ENCODE measurements around the gene RPS8. TPM values are rescaled to one million over a fixed set of nuclear protein-coding genes. Genes with fewer than 3 reads are reported as not detected.
"Not testable (repeated sequence)": the region's sequence is repeated elsewhere in the genome, so short reads cannot be mapped to it uniquely, and the experiment has no call there.

Gene RPS8
- total RNA-seq (1,000 to 10,000 TPM; 2,208 to 2,330 TPM), polyA plus RNA-seq (1,000 to 10,000 TPM; 1,336 to 1,571 (median 1,431) TPM), total RNA-seq (1,919 to 2,580 (median 2,285) reads per million in 6 experiments)

DNA sequence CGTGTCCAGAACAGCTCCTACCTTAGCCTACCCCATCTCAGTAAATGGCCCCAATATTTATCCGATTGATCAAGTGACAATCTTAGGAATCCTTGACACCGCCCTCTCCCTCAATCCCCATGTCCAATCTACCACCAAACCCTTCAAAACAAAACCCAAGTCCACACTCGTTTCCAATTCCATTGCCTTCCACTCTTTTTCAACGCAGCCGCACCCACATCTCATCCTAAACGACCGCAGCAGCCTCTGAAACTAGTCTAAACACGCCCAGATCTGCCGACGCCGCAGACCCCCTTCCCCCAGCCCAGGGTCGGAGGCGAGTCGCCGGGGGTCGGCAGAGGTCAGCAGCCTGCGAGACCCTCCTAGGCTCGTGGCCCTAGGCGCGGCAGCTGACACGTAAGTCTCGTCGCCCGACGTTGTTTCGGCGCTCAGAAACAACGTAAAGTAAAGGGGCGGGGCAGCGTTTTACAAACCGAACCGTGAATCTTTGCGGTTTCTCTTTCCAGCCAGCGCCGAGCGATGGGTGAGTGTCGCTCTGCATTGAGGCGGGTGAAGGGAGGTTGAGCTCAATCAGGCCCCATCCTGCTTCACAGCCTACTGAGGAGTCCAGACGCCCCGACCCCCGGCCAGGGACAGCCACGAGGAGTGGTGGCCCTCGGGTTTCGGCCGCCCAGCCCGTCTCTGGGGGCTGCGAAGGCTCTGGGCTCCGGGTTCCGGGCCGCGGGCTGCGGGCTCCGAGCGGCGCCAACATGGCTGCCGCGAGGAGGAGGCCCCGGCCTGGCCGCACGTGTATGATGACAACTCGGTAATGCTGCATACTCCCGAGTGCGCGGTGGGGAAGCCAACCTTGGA, at the start of gene RPS8:
Gene RPS8 (plus strand): TSS at position 463 of the 852 bp plus-strand sequence. CDS start 57 bp downstream, at position 520.
- no peaks in the 10 kb centered on the region for H3K9me3 Mint-ChIP-seq
- ATAC-seq (peak; percentile 82 to 83), DNase-seq (peak; percentile 67 to 95 (median 87))
- H3K36me3 Mint-ChIP-seq = peaks cover 0 to 44% (median 9%) of the 10 kb centered on the region in 3 donors
- H3K4me3 Mint-ChIP-seq = peak within 1 kb of the TSS; percentile 84 to 100 (median 93)
- H3K27me3 Mint-ChIP-seq = no peaks in the 10 kb centered on the region
- peaks cover 23 to 42% (median 34%) of the 10 kb centered on the region in 4 donors for H3K4me1 Mint-ChIP-seq
- H3K27ac Mint-ChIP-seq = peak within 1 kb of the TSS; percentile 92 to 99 (median 96)
- POLR2A ChIA-PET = interaction anchor here (0.5 to 5.3 kb wide), 38 partner anchors 9 to 1385 kb away, joined by 3 to 109 read pairs (median 5); partner anchors contain the start of genes ARMH1, BEST4, BTBD19 and CCDC163

DNA sequence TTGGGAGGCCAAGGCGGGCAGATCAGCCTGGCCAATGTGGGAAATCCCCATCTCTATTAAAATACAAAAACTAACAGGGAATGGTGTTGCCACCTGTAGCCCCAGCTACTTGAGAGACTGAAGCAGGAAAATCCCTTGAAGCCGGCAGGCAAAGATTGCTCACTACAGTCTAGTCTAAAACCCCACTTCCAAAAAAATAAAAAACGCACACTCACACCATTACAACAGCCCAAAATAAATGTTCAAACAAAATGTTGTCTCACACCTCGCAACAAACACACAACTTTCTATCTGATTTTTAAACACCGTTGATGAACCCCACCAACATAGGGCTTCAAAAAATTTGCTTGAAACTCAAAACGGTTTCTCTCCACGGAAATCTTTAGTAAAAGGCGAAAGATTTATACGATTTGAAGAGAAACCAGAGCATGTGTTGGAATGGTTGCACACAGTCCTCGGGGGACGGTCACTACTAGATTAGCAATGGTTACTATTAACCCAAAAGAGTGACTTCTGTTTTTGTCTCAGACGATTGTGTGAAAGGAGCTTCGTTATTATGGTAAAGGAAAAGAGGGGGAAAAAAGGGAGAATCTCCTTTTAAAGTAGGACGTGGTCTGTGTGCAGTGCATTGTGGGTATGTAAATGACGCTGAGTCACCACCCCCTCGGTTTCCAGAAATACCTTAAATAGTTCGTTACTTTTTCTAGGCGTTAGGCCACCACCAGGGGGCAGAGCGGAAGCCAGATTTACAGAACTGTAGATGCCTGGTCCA, 44.4 kb upstream of the RPS8 start, which contains the start of gene RNU5D-1:
Gene RNU5D-1 (minus strand): TSS at position 430 of the 772 bp plus-strand sequence.
- DNase-seq = peak; percentile 84 to 96 (median 90)
- peak within 1 kb of the TSS; percentile 96 to 100 (median 99) for H3K27ac Mint-ChIP-seq
- H3K27me3 Mint-ChIP-seq = no peaks in the 10 kb centered on the region
- H3K4me1 Mint-ChIP-seq = peaks cover 19 to 40% (median 32%) of the 10 kb centered on the region in 4 donors
- peak within 1 kb of the TSS; percentile 53 to 89 (median 80) for H3K4me3 Mint-ChIP-seq
- ATAC-seq = peak; percentile 80 to 83
- H3K36me3 Mint-ChIP-seq = no peaks in the 10 kb centered on the region
- POLR2A ChIA-PET = interaction anchor here (0.6 to 11.7 kb wide), 36 partner anchors 9 to 1874 kb away, joined by 3 to 143 read pairs (median 4); partner anchors contain the start of genes BTBD19, DYNLT4, GPBP1L1 and HECTD3
- H3K9me3 Mint-ChIP-seq = no peaks in the 10 kb centered on the region

GRCh38 chr1:44733365-44733764, 42.0 kb upstream of the RPS8 start:
- Mint-ChIP-seq H3K4me1 (peaks cover 12 to 26% (median 23%) of the 10 kb centered on the region in 4 donors), H3K27ac (no peak overlapping the region), H3K27me3 (no peaks in the 10 kb centered on the region), H3K9me3 (no peaks in the 10 kb centered on the region), H3K36me3 (no peaks in the 10 kb centered on the region), H3K4me3 (no peak overlapping the region)
- no peak for ATAC-seq
- DNase-seq = no peak
- POLR2A ChIA-PET = interaction anchor here (0.6 to 11.7 kb wide), 5 partner anchors 14 to 851 kb away, joined by 3 to 143 read pairs (median 3); partner anchors contain the start of genes NASP and RPS8

DNA sequence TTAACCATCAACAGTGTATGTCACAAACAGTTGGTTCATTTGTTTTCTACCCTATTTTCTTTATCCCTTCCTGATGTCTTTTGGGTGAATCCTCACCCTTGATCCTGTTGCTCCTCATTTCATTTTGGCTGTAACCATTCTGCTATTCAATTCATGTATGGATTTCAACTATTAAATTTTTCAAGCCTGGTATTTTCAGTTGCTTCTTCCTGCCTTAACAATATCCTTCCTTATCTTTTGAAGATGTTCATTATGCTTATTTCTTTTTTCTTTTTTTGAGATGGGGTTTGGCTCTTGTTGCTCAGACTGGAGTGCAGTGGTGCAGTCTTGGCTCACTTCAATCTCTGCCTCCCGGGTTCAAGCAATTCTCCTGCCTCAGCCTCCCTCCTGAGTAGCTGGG, 41.6 kb upstream of the RPS8 start:
- POLR2A ChIA-PET = interaction anchor here (6.7 to 11.7 kb wide), 2 partner anchors 14 to 42 kb away, joined by 109 to 143 read pairs; partner anchors contain the start of gene RPS8
- DNase-seq (no peak), ATAC-seq (no peak)
- Mint-ChIP-seq H3K4me1 (peaks cover 12 to 26% (median 22%) of the 10 kb centered on the region in 4 donors), H3K9me3 (no peaks in the 10 kb centered on the region), H3K27ac (peak overlapping the region in 3 of 10 donors; percentile 4 to 90 (median 61)), H3K27me3 (no peaks in the 10 kb centered on the region), H3K4me3 (peak overlapping the region in 1 of 10 donors; percentile 11), H3K36me3 (no peaks in the 10 kb centered on the region)

- Mint-ChIP-seq H3K27ac (no peak overlapping the region), H3K27me3 (no peaks in the 10 kb centered on the region), H3K9me3 (no peaks in the 10 kb centered on the region), H3K4me3 (no peak overlapping the region), H3K4me1 (peaks cover 10 to 28% (median 23%) of the 10 kb centered on the region in 4 donors), H3K36me3 (no peaks in the 10 kb centered on the region)
- ATAC-seq (no peak), DNase-seq (no peak)
- POLR2A ChIA-PET = interaction anchor here (0.7 kb wide), 2 partner anchors 12 to 14 kb away, joined by 3 read pairs; no protein-coding TSS in a partner anchor
Measured at GRCh38 chr1:44735992-44736391, 39.3 kb upstream of the RPS8 start.

DNA sequence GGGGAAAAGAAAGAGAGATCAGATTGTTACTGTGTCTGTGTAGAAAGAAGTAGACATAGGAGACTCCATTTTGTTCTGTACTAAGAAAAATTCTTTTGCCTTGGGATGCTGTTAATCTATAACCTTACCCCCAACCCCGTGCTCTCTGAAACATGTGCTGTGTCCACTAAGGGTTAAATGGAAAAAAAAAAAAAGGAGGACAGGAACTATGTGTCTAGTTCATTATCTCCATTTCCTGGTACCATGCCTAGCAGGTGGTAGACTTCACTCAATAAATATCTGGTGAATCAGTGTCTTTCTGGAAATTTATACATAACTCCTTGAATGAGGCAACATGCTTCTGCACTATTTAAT, 36.4 kb upstream of the RPS8 start:
- Mint-ChIP-seq H3K4me3 (peak overlapping the region; percentile 83 to 96 (median 93)), H3K4me1 (peaks cover 5 to 19% (median 14%) of the 10 kb centered on the region in 4 donors)
- POLR2A ChIA-PET = interaction anchor here (0.7 to 2.9 kb wide), 5 partner anchors 8 to 566 kb away, joined by 4 to 22 read pairs (median 4); partner anchors contain the start of genes PLK3, RNU5D-1 and RPS8

GRCh38 chr1:44739307-44740178, 35.8 kb upstream of the RPS8 start, which contains the start of gene KIF2C:
KIF2C (plus strand) TSS chr1:44739837; CDS start chr1:44739933, 96 bp downstream.
- ATAC-seq = peak; percentile 99 to 100
- peak within 1 kb of the TSS; percentile 83 to 96 (median 93) for H3K4me3 Mint-ChIP-seq
- H3K4me1 Mint-ChIP-seq = peaks cover 5 to 19% (median 14%) of the 10 kb centered on the region in 4 donors
- no peaks in the 10 kb centered on the region for H3K9me3 Mint-ChIP-seq
- H3K27me3 Mint-ChIP-seq = no peaks in the 10 kb centered on the region
- POLR2A ChIA-PET = interaction anchor here (0.9 to 2.9 kb wide), 5 partner anchors 9 to 60 kb away, joined by 3 to 22 read pairs (median 4); partner anchors contain the start of genes PLK3, RNU5D-1 and RPS8
- peak within 1 kb of the TSS; percentile 83 to 98 (median 96) for H3K27ac Mint-ChIP-seq
- peak; percentile 92 to 97 (median 94) for DNase-seq
- H3K36me3 Mint-ChIP-seq = no peaks in the 10 kb centered on the region

More for the DNA sequence above, 36.4 kb upstream of the RPS8 start:
- not testable (repeated sequence) for H3K36me3 Mint-ChIP-seq, H3K9me3 Mint-ChIP-seq, DNase-seq, H3K27me3 Mint-ChIP-seq
- H3K27ac Mint-ChIP-seq = peak overlapping the region; percentile 83 to 98 (median 96)
- peak in 1 of 2 donors; percentile 1 for ATAC-seq

- Mint-ChIP-seq H3K4me1 (peaks cover 5 to 19% (median 14%) of the 10 kb centered on the region in 4 donors), H3K27me3 (no peaks in the 10 kb centered on the region), H3K4me3 (peak overlapping the region; percentile 83 to 96 (median 93)), H3K36me3 (no peaks in the 10 kb centered on the region), H3K9me3 (no peaks in the 10 kb centered on the region), H3K27ac (peak overlapping the region in 9 of 10 donors; percentile 24 to 98 (median 93))
- DNase-seq (no peak), ATAC-seq (no peak)
- POLR2A ChIA-PET = interaction anchor here (0.6 to 2.9 kb wide), 6 partner anchors 9 to 60 kb away, joined by 3 to 22 read pairs (median 4); partner anchors contain the start of genes PLK3, RNU5D-1 and RPS8
Measured at GRCh38 chr1:44740179-44740617, 35.1 kb upstream of the RPS8 start.

GRCh38 chr1:44743211-44743610, 32.1 kb upstream of the RPS8 start:
- no peak overlapping the region for H3K4me3 Mint-ChIP-seq
- no peaks in the 10 kb centered on the region for H3K36me3 Mint-ChIP-seq
- H3K27me3 Mint-ChIP-seq = no peaks in the 10 kb centered on the region
- H3K27ac Mint-ChIP-seq = no peak overlapping the region
- no peaks in the 10 kb centered on the region for H3K9me3 Mint-ChIP-seq
- POLR2A ChIA-PET = interaction anchor here (0.5 to 0.7 kb wide), 4 partner anchors 69 to 743 kb away, joined by 3 to 4 read pairs (median 4); no protein-coding TSS in a partner anchor
- peaks cover 5 to 18% (median 15%) of the 10 kb centered on the region in 4 donors for H3K4me1 Mint-ChIP-seq
- ATAC-seq = no peak
- no peak for DNase-seq

GRCh38 chr1:44747878-44748277, 27.5 kb upstream of the RPS8 start:
- Mint-ChIP-seq H3K9me3 (no peaks in the 10 kb centered on the region), H3K27me3 (no peaks in the 10 kb centered on the region), H3K4me3 (no peak overlapping the region), H3K36me3 (no peaks in the 10 kb centered on the region), H3K4me1 (peaks cover 0 to 3% (median under 1%) of the 10 kb centered on the region in 4 donors), H3K27ac (no peak overlapping the region)
- no peak for ATAC-seq
- POLR2A ChIA-PET = interaction anchor here (0.8 to 1.6 kb wide), 3 partner anchors 17 to 28 kb away, joined by 3 to 4 read pairs (median 4); partner anchors contain the start of gene RNU5D-1
- no peak for DNase-seq

- POLR2A ChIA-PET = no interaction called here
- Mint-ChIP-seq H3K27ac (peak overlapping the region in 2 of 10 donors; percentile 53 to 79), H3K27me3 (no peaks in the 10 kb centered on the region), H3K9me3 (no peaks in the 10 kb centered on the region), H3K36me3 (peaks cover 0 to 6% (median 0%) of the 10 kb centered on the region in 3 donors), H3K4me1 (peaks cover 5 to 20% (median 14%) of the 10 kb centered on the region in 4 donors), H3K4me3 (no peak overlapping the region)
- ATAC-seq (no peak), DNase-seq (no peak)
Measured at GRCh38 chr1:44757420-44757819, 17.9 kb upstream of the RPS8 start.
